ENCODE data around the gene TRIM46.
"Not testable (repeated sequence)": the region's sequence is repeated elsewhere in the genome, so short reads cannot be mapped to it uniquely, and the experiment has no call there.

GRCh38 chr1:155211381-155212050, 37.9 kb downstream of the TRIM46 start:
- TF ChIP-seq POLR2A, CTCF (IDR thresholded peaks at IDR 0.05): not testable (repeated sequence)
